Measurements from ENCODE around the gene INAFM1. TPM values are rescaled to one million over a fixed set of nuclear protein-coding genes. Genes with fewer than 3 reads are reported as not detected.

The INAFM1 gene
- total RNA-seq, 4 donors from 2014 or later, result 12.5 to 17.4 (median 16.9) TPM

DNA sequence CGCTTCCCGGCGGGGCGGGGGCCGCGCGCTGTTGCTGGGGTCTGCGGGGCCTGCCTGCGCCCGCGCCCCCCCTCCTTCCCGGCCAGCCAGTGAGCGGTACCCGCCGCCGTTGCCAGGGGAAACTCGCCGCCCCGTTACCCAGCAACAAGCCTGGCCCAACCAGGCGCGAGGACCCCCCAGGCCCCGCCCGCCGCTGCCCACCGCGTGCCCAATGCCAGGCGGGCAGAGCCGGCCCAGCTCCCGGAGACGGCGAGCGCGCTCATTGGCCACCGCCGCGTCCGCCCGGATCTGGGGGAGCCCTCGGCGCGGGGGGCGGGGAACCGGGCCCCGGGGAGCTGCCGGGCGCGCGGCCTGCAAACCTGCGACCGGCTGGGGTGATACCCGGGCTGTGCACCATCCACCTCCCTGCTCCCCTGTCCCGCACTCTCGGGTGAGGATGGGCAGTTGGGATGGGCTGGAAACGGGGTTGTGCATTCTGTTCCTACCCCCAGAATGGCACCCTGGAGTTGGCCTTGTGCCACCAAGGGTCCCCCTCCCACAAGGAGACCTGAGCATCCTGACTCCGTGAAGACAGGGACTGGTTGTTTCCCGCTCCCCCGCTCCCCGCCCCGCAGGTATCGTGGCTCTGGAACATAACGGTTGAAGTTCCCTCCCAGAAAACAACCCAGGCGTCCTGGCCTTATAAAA lies 34.9 kb upstream of the INAFM1 start:
- peak overlapping the region; percentile 46 to 58 (median 51) for H3K4me3 ChIP-seq
- H3K27ac ChIP-seq (replicated peaks in 1 of 4), result peak overlapping the region in 3 of 4 donors; percentile 49 to 62 (median 57)
- intact Hi-C loops (cut with DNase I), result no loop called here
- no peak for DNase-seq (ENCODE audit: extremely low spot score)
- H3K9me3 ChIP-seq, result no peaks in the 10 kb centered on the region
- no peaks in the 10 kb centered on the region for H3K27me3 ChIP-seq
- H3K4me1 ChIP-seq, result peaks cover 33 to 54% (median 48%) of the 10 kb centered on the region in 4 donors
- H3K36me3 ChIP-seq, result no peaks in the 10 kb centered on the region
- TF ChIP-seq EP300 (IDR thresholded peaks at IDR 0.05) (no peak), POLR2A (IDR thresholded peaks at IDR 0.05; ENCODE audit: low read depth) (no peak), POLR2AphosphoS5 (IDR thresholded peaks at IDR 0.05) (no peak)
- TF ChIP-seq, protein P1, sequence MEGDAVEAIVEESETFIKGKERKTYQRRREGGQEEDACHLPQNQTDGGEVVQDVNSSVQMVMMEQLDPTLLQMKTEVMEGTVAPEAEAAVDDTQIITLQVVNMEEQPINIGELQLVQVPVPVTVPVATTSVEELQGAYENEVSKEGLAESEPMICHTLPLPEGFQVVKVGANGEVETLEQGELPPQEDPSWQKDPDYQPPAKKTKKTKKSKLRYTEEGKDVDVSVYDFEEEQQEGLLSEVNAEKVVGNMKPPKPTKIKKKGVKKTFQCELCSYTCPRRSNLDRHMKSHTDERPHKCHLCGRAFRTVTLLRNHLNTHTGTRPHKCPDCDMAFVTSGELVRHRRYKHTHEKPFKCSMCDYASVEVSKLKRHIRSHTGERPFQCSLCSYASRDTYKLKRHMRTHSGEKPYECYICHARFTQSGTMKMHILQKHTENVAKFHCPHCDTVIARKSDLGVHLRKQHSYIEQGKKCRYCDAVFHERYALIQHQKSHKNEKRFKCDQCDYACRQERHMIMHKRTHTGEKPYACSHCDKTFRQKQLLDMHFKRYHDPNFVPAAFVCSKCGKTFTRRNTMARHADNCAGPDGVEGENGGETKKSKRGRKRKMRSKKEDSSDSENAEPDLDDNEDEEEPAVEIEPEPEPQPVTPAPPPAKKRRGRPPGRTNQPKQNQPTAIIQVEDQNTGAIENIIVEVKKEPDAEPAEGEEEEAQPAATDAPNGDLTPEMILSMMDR (IDR thresholded peaks at IDR 0.05), result no peak
- WGBS, result 0% methylated on average over 7 of the region's 62 CpGs

DNA sequence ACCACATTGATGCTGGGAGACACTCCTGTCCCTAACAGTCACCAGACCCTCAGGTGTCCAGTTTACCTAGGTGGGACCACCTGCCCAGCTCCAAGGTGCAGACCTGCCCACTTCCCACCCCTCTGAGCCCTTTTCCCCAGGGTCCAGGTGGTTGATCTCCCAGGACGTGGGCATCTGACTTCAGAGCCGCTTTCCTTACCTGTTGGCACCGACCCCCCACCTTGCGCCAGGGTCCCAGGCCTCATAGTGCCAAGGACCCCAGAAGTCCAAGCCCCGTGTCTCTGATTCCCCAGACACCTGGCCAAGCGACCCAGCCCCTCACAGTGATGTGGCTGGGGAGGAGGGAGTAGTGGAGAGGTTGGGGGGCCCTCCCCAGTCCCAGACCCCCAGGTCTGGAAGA lies 34.1 kb upstream of the INAFM1 start:
- Histone ChIP-seq H3K36me3 (no peaks in the 10 kb centered on the region), H3K4me3 (no peak overlapping the region), H3K9me3 (no peaks in the 10 kb centered on the region), H3K27ac (replicated peaks in 1 of 4) (peak overlapping the region in 1 of 4 donors; percentile 28), H3K4me1 (peaks cover 33 to 54% (median 49%) of the 10 kb centered on the region in 4 donors), H3K27me3 (no peaks in the 10 kb centered on the region)
- intact Hi-C loops (cut with DNase I), result no loop called here
- no peak for DNase-seq (ENCODE audit: extremely low spot score)
- TF ChIP-seq POLR2A (IDR thresholded peaks at IDR 0.05; ENCODE audit: low read depth) (no peak), POLR2AphosphoS5 (IDR thresholded peaks at IDR 0.05) (no peak), EP300 (IDR thresholded peaks at IDR 0.05) (no peak)
- TF ChIP-seq, protein P1 (IDR thresholded peaks at IDR 0.05), result no peak
- no CpG with 5 or more reads among the region's 6 CpGs for WGBS

DNA sequence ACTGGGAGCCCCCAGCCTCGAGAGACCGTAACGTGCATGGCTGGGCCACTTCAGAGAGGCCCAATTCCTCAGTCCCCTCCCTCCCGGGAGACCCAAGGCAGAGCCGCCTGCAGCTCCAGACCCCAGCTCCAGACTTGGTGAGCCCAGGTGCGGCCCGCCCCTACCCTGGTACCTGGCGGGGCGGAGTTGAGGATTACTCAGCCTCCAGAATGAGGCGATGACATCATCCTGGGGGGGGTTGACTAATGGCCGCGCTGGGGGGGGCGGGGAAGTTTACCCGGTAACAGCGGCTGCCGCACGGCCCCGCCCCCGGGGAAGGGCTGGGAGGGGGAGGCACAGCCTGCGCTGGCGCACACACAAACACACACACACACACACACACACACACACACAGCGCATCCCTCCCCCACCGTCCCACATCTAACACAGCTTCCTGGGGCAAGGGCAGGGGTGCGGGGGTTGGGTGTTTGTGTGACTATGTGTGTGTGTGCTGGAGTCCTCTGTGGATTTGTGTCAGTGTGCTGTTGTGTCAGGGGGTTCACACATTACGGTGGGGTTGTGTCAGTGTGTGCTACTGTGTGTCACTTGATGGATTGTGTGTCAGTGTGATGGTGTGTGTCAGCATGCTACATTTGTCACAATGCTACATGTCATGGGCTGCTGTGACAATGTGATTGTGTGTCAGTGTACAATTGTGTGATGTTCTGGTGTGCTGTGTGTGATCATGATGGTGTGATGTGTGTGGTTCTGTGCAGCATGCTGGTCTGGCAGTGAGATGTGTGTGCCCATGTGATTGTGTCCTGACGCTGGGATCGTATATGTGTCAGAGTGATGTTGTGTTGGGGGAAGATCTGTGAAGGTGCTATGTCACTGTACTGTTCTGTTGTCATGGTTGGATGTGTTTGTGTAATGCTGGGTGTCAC lies 33.4 kb upstream of the INAFM1 start:
- Histone ChIP-seq H3K9me3 (no peaks in the 10 kb centered on the region), H3K36me3 (no peaks in the 10 kb centered on the region), H3K4me1 (peaks cover 33 to 54% (median 49%) of the 10 kb centered on the region in 4 donors), H3K27me3 (no peaks in the 10 kb centered on the region), H3K27ac (replicated peaks in 1 of 4) (peak overlapping the region in 1 of 4 donors; percentile 28), H3K4me3 (peak overlapping the region in 2 of 4 donors; percentile 12 to 20)
- 50% methylated on average over 3 of the region's 27 CpGs for WGBS
- TF ChIP-seq, protein P1 (IDR thresholded peaks at IDR 0.05), result no peak
- TF ChIP-seq POLR2AphosphoS5 (IDR thresholded peaks at IDR 0.05) (no peak), EP300 (IDR thresholded peaks at IDR 0.05) (no peak), POLR2A (IDR thresholded peaks at IDR 0.05; ENCODE audit: low read depth) (no peak)
- no peak for DNase-seq (ENCODE audit: extremely low spot score)
- intact Hi-C loops (cut with DNase I), result no loop called here

DNA sequence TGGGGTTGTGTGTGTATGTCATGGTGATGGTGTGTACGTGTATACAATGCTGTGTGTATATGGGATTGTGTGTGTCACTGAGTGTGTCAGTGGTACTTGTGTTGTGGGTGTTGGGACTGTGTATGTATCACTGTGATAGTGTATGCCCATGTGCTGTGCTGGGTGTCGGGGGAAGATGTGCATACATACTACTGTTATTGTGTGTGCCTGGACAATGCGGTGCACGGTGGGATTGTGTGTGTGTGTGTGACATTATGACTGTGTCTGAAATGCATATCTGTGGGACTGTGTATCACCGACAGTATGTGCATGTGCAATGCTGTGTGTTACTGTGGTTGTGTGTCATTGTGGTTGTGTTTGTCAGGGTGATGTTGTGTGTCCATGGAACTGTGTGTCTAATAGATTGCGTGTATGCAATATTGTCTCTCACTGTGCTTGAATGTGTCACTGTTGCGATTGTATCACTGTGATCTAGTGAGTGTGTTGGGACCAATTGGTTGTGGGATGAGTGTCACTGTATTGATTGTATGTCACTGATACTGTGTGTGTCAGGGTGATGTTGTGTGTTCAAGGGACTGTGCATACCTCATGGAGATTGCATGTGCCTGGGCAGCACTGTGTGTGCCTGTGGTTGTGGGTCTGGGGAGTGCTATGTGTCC lies 32.6 kb upstream of the INAFM1 start:
- peaks cover 33 to 55% (median 50%) of the 10 kb centered on the region in 4 donors for H3K4me1 ChIP-seq
- no peak overlapping the region for H3K4me3 ChIP-seq
- H3K27ac ChIP-seq (replicated peaks in 1 of 4), result peak overlapping the region; percentile 84 to 89 (median 88)
- no peaks in the 10 kb centered on the region for H3K36me3 ChIP-seq
- no peak for DNase-seq (ENCODE audit: extremely low spot score)
- H3K27me3 ChIP-seq, result no peaks in the 10 kb centered on the region
- no peak for TF ChIP-seq POLR2A (IDR thresholded peaks at IDR 0.05; ENCODE audit: low read depth)
- TF ChIP-seq, protein P1 (IDR thresholded peaks at IDR 0.05), result no peak
- no peak for TF ChIP-seq POLR2AphosphoS5 (IDR thresholded peaks at IDR 0.05)
- TF ChIP-seq EP300 (IDR thresholded peaks at IDR 0.05), result no peak
- H3K9me3 ChIP-seq, result no peaks in the 10 kb centered on the region
- WGBS, result 85% methylated on average over 7 of the region's 7 CpGs
- intact Hi-C loops (cut with DNase I), result no loop called here
